NCI-H146 treated with DMSO at 0.1 percent for 48 hours (cell line): ENCODE results near the gene MOB2.

Experiments
- DNase-seq: peaks from one replicate; lab custom pipeline; 2025; ENCODE audit not compliant: unreplicated experiment; lab: John Stamatoyannopoulos, UW

The MOB2 gene

DNA sequence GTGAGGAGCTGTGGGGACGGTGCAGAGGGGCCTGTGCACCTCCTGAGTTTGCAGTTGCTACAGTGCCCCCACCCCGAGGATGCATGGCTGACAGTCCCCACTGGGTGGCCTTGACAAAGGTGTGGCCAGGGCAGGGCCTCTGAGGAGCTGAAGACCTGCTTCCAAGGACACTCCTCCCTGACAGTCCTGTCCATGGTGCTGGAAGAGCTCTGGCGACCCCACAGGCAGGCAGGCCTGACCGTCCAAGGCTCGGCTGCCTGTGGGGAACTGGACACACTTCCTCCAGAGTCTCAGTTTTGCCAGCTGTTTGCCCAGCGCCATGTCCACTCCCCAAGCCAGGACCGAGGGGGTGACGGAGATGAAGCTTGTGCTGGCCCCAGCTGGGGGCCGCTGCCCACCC lies 64.1 kb downstream of the MOB2 start:
- DNase-seq, result no peak

DNA sequence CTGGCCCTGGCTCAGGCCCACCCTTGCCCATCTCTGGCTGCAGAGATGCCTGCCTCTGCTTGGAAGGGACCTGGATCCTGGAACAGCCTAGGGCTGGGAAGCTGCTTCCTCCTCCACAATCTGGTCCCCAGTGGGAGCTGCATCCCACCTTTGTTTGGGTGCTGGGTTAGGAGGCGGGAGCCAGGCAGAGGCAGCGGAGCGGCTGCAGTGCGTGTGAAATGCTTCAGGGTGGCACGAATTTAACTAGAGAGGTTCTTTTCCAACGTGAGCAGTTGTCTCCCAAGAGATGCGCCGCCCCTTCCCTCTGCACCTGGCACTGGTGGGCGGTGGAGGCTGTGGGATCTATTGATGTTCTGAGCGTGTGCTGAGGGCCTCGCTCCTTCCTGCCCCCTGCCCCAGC lies 65.3 kb downstream of the MOB2 start:
- no peak for DNase-seq

DNA sequence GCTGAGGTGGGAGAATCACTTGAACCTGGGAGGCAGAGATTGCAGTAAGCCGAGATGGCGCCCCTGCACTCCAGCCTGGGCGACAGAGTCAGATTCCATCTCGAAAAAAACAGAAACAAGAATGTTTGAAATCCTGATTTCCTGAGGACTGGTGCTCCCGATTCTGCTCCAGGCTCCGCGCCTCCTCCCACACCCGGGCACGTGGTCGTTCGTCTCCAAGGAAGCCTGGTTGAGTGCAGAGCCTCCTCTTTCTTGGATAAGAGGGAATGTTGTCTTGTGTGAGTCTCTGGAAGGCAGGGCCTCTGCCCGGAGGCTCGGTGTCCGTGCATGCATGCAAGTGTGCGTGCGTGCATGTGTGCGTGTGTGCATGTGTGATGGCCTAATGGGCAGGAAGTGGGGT lies 66.8 kb downstream of the MOB2 start:
- DNase-seq, result no peak
